Measurements from ENCODE around the gene HGFAC.

HGFAC gene

DNA sequence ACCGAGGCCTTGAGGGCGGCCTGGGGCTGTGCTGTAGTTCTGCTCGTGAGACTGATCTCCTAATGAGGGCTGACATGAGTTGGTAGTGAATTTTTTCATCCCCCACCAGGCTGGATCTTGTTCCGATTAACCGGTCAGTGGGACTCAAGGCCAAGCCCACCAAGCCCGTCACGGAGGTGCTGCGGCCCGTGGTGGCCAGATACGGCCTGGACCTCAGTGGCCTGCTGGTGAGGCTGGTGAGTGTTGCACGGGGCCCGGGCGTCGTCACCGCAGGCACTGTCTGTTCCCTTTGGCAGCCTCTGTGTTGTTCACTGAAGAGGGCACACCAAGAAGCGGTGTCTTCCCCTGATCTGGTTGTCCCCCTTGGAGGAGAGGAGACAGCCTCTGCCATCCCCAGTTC, 18.4 kb upstream of the HGFAC start:
- no peak for FAIRE-seq
- DNase-seq (ENCODE audit: insufficient read length, low spot score): no peak
- no peak for TF ChIP-seq POLR2AphosphoS5 (IDR thresholded peaks at IDR 0.05; ENCODE audit: low read depth, low read length)
- no peak for TF ChIP-seq POU2F2 (IDR thresholded peaks at IDR 0.05; ENCODE audit: low read depth, low read length)
- TF ChIP-seq SPI1 (IDR thresholded peaks at IDR 0.05; ENCODE audit: low read depth, low read length): no peak
- no peak for TF ChIP-seq TAF1 (IDR thresholded peaks at IDR 0.05; ENCODE audit: low read depth, low read length)
- no peak for TF ChIP-seq PAX5 (IDR thresholded peaks at IDR 0.05; ENCODE audit: insufficient read depth, low read length, severe bottlenecking)

DNA sequence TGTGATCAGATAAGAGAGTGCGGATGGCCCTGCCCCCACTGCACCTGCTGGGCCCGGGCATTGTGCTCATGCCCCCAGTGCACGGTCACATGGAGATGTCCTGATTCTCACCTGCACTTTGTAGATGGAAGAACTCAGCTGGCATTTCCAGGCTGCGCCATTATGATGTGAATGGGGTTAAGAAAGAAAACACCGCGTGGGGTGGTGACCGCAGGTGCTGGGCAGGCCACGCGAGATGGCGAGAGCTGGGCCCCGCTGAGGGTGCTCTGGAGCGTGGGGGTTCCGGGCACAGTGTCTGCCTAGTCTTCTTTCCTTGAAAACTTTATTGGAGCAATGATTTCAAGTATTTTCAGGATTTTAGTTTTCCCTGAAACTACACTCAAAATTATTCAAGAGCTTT, 17.8 kb upstream of the HGFAC start:
- TF ChIP-seq POU2F2 (IDR thresholded peaks at IDR 0.05; ENCODE audit: low read depth, low read length) (no peak), POLR2A (IDR thresholded peaks at IDR 0.05; ENCODE audit: low read depth, low read length) (no peak), POLR2AphosphoS5 (IDR thresholded peaks at IDR 0.05; ENCODE audit: low read depth, low read length) (no peak), TAF1 (IDR thresholded peaks at IDR 0.05; ENCODE audit: low read depth, low read length) (no peak), SPI1 (IDR thresholded peaks at IDR 0.05; ENCODE audit: low read depth, low read length) (no peak), PAX5 (IDR thresholded peaks at IDR 0.05; ENCODE audit: insufficient read depth, low read length, severe bottlenecking) (no peak)
- FAIRE-seq: no peak
- DNase-seq (ENCODE audit: insufficient read length, low spot score): no peak

DNA sequence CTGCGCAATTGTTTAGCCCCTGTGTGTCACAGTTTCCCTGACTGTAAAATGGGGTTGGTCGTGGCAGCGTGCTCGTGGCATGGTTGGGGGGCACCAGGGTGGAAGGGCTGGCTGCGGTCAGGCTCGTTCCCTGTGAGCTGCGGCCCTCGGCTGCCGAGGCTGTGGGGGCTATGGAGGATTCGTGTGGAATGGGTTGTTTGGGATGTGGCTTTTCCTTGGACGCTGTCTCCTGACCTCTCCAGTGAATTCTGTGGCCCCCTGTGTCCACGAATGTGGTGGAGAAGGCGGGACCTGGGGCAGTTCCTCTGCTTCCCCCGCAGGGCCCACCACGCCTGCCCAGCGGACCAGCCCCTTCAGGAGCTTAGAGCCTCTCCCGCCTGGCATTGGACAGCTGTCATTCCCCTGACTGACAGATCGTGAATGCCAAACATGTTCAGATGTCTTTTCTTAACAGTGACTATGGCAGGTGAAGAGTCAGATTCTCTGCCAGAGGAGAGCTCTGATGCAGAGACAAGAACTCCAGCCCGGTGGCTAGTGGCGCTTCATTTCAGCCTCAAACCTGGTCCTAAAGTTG, 17.2 kb upstream of the HGFAC start:
- no peak for DNase-seq (ENCODE audit: insufficient read length, low spot score)
- TF ChIP-seq POU2F2 (IDR thresholded peaks at IDR 0.05; ENCODE audit: low read depth, low read length): no peak
- no peak for TF ChIP-seq POLR2AphosphoS5 (IDR thresholded peaks at IDR 0.05; ENCODE audit: low read depth, low read length)
- no peak for TF ChIP-seq TAF1 (IDR thresholded peaks at IDR 0.05; ENCODE audit: low read depth, low read length)
- no peak for TF ChIP-seq SPI1 (IDR thresholded peaks at IDR 0.05; ENCODE audit: low read depth, low read length)
- no peak for FAIRE-seq

DNA sequence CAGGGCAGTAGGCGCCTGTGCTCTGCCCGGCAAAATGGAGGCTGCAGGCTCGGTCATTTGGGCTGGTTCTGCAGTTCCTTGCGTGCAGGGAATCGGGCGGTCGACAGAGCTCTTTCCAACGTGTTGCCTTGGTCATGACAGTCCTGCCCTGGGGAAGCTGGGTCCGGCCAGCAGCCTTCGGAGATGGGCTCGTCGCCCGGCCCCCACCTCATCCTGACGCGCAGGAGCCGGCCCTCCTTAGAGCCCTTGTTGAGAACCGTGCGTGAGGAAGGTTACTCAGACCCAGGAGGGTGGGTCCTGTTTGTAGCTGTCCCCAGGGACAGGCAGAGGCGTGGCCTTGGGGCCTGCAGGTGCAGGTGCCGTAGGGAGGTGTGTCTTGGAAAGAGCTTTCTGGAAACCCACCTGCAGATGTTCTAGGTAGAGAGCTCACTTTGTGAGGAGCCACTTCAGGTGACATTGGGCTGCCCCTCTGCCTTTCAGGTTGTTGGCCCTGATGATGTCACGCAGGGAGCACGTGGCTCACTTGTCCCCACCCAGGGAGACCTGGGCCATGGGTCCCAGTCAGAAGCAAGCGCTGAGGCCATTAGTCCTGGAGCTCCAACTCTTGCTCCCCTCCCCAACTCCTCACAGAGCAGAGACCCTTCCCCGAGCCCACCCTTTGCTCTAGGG, 15.2 kb upstream of the HGFAC start:
- FAIRE-seq (no peak), DNase-seq (ENCODE audit: insufficient read length, low spot score) (no peak)
- TF ChIP-seq TAF1 (IDR thresholded peaks at IDR 0.05; ENCODE audit: low read depth, low read length): no peak
- no peak for TF ChIP-seq PAX5 (IDR thresholded peaks at IDR 0.05; ENCODE audit: insufficient read depth, low read length, severe bottlenecking)
- no peak for TF ChIP-seq POU2F2 (IDR thresholded peaks at IDR 0.05; ENCODE audit: low read depth, low read length)
- TF ChIP-seq SPI1 (IDR thresholded peaks at IDR 0.05; ENCODE audit: low read depth, low read length): no peak
- TF ChIP-seq POLR2A (IDR thresholded peaks at IDR 0.05; ENCODE audit: low read depth, low read length): no peak
- no peak for TF ChIP-seq POLR2AphosphoS5 (IDR thresholded peaks at IDR 0.05; ENCODE audit: low read depth, low read length)

DNA sequence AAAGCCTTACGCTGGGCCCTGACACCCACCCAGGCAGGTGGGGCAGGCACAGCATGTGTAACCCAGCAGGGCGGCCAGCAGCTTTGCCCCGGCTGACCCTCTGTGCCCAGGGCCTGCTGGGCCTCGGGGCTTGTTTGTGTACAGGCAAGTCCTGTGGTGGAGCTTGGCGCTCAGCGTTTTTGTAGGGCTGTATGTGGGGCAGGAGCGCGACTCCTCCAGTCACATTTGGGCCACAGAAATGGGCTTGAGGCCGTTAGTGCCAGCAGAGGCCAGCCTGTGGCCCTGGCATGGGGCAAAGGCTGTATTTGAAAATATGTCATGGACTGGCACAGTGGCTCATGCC, 14.7 kb upstream of the HGFAC start:
- no peak for FAIRE-seq
- TF ChIP-seq TAF1 (IDR thresholded peaks at IDR 0.05; ENCODE audit: low read depth, low read length): no peak
- no peak for TF ChIP-seq POLR2AphosphoS5 (IDR thresholded peaks at IDR 0.05; ENCODE audit: low read depth, low read length)
- TF ChIP-seq POLR2A (IDR thresholded peaks at IDR 0.05; ENCODE audit: low read depth, low read length): no peak
- no peak for TF ChIP-seq SPI1 (IDR thresholded peaks at IDR 0.05; ENCODE audit: low read depth, low read length)
- TF ChIP-seq PAX5 (IDR thresholded peaks at IDR 0.05; ENCODE audit: insufficient read depth, low read length, severe bottlenecking): no peak
- TF ChIP-seq POU2F2 (IDR thresholded peaks at IDR 0.05; ENCODE audit: low read depth, low read length): no peak
- no peak for DNase-seq (ENCODE audit: insufficient read length, low spot score)

DNA sequence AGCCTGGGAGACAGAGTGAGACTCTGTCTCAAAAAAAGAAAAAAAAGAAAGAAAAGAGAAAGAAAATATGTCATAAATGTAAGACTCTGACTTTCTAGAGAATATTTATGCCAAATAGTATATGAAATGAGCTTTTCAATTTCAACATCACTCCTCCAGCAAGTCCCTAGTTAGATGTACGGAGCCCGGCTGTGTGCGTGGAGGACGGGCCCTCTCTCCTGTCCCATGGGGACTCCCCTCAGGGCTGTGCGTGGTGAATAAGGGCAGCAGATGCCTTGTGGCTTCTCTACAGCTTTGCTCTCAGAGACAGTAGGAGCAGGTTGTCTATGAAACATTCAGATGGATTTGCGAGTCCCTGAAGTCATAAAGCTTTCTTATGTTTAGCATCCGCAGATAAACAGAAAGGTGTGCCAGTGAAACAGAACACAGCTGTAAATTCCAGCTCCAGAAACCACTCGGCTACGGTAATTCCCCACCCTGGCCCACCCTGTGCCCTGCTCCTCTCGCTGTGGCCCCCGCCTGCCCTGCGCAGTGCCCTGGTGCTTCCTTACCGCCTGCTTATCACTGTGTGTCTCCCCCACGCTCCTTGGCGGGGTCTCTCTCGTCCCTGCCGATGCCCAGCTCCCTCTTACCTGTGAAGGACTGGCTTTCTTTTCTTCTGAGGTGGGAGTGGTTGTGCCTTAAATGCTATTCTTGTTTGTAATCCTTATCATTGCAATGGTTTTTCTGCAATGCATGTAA, 13.9 kb upstream of the HGFAC start:
- FAIRE-seq: no peak
- TF ChIP-seq POLR2AphosphoS5 (IDR thresholded peaks at IDR 0.05; ENCODE audit: low read depth, low read length) (no peak), POU2F2 (IDR thresholded peaks at IDR 0.05; ENCODE audit: low read depth, low read length) (no peak), TAF1 (IDR thresholded peaks at IDR 0.05; ENCODE audit: low read depth, low read length) (no peak), SPI1 (IDR thresholded peaks at IDR 0.05; ENCODE audit: low read depth, low read length) (no peak), PAX5 (IDR thresholded peaks at IDR 0.05; ENCODE audit: insufficient read depth, low read length, severe bottlenecking) (no peak), POLR2A (IDR thresholded peaks at IDR 0.05; ENCODE audit: low read depth, low read length) (no peak)
- DNase-seq (ENCODE audit: insufficient read length, low spot score): no peak

DNA sequence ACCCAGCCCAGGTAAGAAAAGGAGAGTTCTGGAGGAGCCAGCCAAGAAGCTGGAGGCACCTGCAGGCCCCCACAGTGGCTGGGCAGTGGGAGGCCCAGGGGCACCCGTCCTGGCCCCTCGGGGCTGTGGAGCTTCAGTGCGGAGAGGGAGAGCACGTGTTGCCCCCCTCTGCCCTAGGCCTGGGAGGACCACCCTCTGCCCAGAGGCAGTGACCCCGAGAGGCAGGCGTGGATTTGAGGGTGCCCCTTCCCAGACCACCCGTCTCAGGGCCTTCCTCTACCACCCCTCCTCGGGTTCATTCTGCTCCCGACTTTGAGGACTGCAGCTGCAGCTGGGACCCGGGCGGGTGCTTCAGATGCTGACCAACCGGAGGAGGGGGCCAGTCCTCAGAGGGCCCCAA, 12.1 kb upstream of the HGFAC start:
- DNase-seq (ENCODE audit: insufficient read length, low spot score) (no peak), FAIRE-seq (no peak)
- TF ChIP-seq TAF1 (IDR thresholded peaks at IDR 0.05; ENCODE audit: low read depth, low read length) (no peak), POLR2AphosphoS5 (IDR thresholded peaks at IDR 0.05; ENCODE audit: low read depth, low read length) (no peak), PAX5 (IDR thresholded peaks at IDR 0.05; ENCODE audit: insufficient read depth, low read length, severe bottlenecking) (no peak), POLR2A (IDR thresholded peaks at IDR 0.05; ENCODE audit: low read depth, low read length) (no peak), SPI1 (IDR thresholded peaks at IDR 0.05; ENCODE audit: low read depth, low read length) (no peak), POU2F2 (IDR thresholded peaks at IDR 0.05; ENCODE audit: low read depth, low read length) (no peak)

DNA sequence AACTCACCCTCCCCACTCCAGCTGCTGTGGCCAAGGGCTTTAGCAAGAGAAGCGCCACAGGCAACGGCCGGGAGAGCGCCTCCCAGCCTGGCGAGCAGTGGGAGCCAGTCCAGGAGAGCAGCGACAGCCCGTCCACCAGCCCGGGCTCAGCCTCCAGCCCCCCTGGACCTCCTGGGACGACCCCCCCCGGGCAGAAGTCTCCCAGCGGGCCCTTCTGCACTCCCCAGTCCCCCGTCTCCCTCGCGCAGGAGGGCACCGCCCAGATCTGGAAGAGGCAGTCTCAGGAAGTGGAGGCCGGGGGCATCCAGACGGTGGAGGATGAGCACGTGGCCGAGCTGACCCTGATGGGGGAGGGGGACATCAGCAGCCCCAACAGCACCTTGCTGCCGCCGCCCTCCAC, 11.2 kb upstream of the HGFAC start:
- no peak for DNase-seq (ENCODE audit: insufficient read length, low spot score)
- TF ChIP-seq SPI1 (IDR thresholded peaks at IDR 0.05; ENCODE audit: low read depth, low read length): no peak
- TF ChIP-seq POLR2A (IDR thresholded peaks at IDR 0.05; ENCODE audit: low read depth, low read length): no peak
- FAIRE-seq: no peak

DNA sequence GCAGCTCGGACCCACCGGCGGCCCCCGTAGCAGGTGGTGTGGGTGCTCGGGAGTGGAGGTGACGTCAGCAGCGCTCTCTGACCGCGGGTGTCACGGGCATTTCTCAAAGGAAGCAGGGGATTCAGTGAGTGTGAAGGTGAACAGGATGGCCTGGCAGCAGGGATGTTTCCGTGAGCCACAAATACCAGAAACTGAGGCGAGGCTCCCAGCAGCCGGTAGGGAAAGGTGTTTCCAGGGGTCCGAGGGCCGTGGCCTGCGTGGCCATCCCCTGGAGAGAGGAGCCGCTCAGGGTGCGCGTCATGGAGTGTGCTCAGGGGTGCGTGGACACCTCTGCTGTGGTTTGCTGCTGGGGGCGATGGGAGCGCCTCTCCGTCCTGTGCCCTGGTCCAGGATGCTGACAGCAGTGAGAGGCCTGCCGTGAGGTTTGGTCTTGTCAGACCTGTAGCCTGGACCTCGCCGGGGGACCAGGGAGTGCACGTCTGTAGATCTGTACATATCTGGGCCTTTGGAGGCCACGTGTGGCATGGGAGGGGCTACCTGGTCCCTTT, 10.2 kb upstream of the HGFAC start:
- FAIRE-seq (no peak), DNase-seq (ENCODE audit: insufficient read length, low spot score) (no peak)
- no peak for TF ChIP-seq POLR2AphosphoS5 (IDR thresholded peaks at IDR 0.05; ENCODE audit: low read depth, low read length)
- TF ChIP-seq POLR2A (IDR thresholded peaks at IDR 0.05; ENCODE audit: low read depth, low read length): no peak
- no peak for TF ChIP-seq SPI1 (IDR thresholded peaks at IDR 0.05; ENCODE audit: low read depth, low read length)
- TF ChIP-seq POU2F2 (IDR thresholded peaks at IDR 0.05; ENCODE audit: low read depth, low read length): no peak
- TF ChIP-seq TAF1 (IDR thresholded peaks at IDR 0.05; ENCODE audit: low read depth, low read length): no peak
- TF ChIP-seq PAX5 (IDR thresholded peaks at IDR 0.05; ENCODE audit: insufficient read depth, low read length, severe bottlenecking): no peak

Data from GM12891 (cell line).